ENCODE measurements around the gene TAF4B.

- no peak for TF ChIP-seq CTCF (IDR thresholded peaks at IDR 0.05; ENCODE audit: borderline replicate concordance, extremely low read depth, low read length, poor library complexity, severe bottlenecking)
- TF ChIP-seq EZH2 (IDR thresholded peaks at IDR 0.05; ENCODE audit: borderline replicate concordance, low read depth, low read length, severe bottlenecking) = no peak
Observed at GRCh38 chr18:26376105-26376504, 149.9 kb downstream of the TAF4B start.
